GM23338 (cell line): ENCODE data around the gene PRR29.

Source experiments
- CTCF ChIP-seq, 2 experiments: fragments of 200-600 bp in 1 of 2; sonication (generic) in 1 of 2; conservative IDR thresholded peaks; 2 replicates each; pipeline versions ENCODE4 v1.5.1 to v1.6.1; 2016 to 2017; ENCODE audit warnings: antibody characterized with exemption in 2 of 2, low read depth in 2 of 2, mild to moderate bottlenecking in 2 of 2, moderate library complexity in 1 of 2
- EZH2 ChIP-seq: fragments of 200-600 bp; sonication (generic); IDR thresholded peaks from one replicate; pipeline ENCODE4 v1.8.0; 2017; ENCODE audit warnings: antibody characterized with exemption, mild to moderate bottlenecking, low read depth; ENCODE audit not compliant: unreplicated experiment
- REST ChIP-seq: IDR thresholded peaks from one replicate; pipeline ENCODE4 v1.6.1; 2018; ENCODE audit warnings: antibody characterized with exemption; ENCODE audit not compliant: unreplicated experiment

DNA sequence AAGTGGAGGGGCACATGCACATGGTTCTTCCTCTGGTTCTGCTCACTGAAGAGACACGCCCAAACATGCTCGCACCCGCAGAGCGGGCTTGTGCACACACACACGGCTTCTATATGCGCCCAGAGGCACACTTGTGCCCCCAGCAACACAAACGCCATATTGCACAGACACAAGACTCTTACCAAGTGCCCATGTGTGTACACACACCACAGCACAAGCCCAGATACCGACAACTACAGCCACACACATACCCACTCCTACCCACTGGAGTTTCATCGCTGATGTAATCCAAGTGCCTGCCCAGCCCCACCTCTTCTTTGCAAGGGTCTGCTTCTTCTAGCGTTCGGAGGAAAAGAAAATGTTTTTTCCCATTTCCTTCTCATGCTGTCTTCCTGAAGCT, 6.5 kb upstream of the PRR29 start:
- no peak for TF ChIP-seq CTCF (conservative IDR thresholded peaks at IDR 0.05; ENCODE audit: low read depth in 2 of 2)
- TF ChIP-seq REST, result no peak
- no peak for TF ChIP-seq EZH2
